CD4-positive, CD25-positive, alpha-beta regulatory T cell (primary cell): ENCODE measurements around the gene DNAH10. TPM values are rescaled to one million over a fixed set of nuclear protein-coding genes. Genes with fewer than 3 reads are reported as not detected.

Source experiments
- ATAC-seq, 2 donors: fragments of 150-1000 bp; cut with Tn5 transposase; one replicate each; pipeline ENCODE4 v1.10.0; 2021; ENCODE audit warnings: low read depth in 2 of 2, moderate number of reproducible peaks in 2 of 2, moderate library complexity in 1 of 2
- DNase-seq, 3 donors: peaks; one replicate each; pipeline versions ENCODE4 v3.0.0 to v3.0.0-alpha.2; 2012 to 2022; ENCODE audit warnings: mixed read lengths in 1 of 3
- H3K27ac ChIP-seq: one replicate; pipeline ENCODE4 v1.7.0; 2013; ENCODE audit warnings: mild to moderate bottlenecking, low read length; ENCODE audit not compliant: insufficient read depth, poor library complexity, severe bottlenecking
- H3K27me3 ChIP-seq: one replicate; pipeline ENCODE4 v1.7.0; 2013; ENCODE audit warnings: low read length; ENCODE audit not compliant: control insufficient read depth, insufficient read depth
- H3K36me3 ChIP-seq: one replicate; pipeline ENCODE4 v1.7.0; 2013; ENCODE audit warnings: mild to moderate bottlenecking, low read length, moderate library complexity; ENCODE audit not compliant: control insufficient read depth, insufficient read depth
- H3K4me1 ChIP-seq: 2 replicates; pipeline ENCODE4 v1.7.0; 2013; ENCODE audit warnings: mild to moderate bottlenecking, low read length; ENCODE audit not compliant: insufficient read depth, control insufficient read depth, poor library complexity, severe bottlenecking
- H3K4me3 ChIP-seq: one replicate; pipeline ENCODE4 v1.7.0; 2013; ENCODE audit warnings: low read depth, mild to moderate bottlenecking, low read length, moderate library complexity
- H3K9me3 ChIP-seq, 2 experiments: 1 replicate in 1 of 2; 2 replicates in 1 of 2; pipeline ENCODE4 v1.7.0; 2013; ENCODE audit warnings: low read length in 2 of 2, mild to moderate bottlenecking in 1 of 2, moderate library complexity in 1 of 2; ENCODE audit not compliant: control insufficient read depth in 2 of 2
- H3K27ac Mint-ChIP-seq, 3 donors: one replicate each; pipeline ENCODE4 v1.8.0; 2020 to 2022; ENCODE audit warnings: mild to moderate bottlenecking in 3 of 3, mixed read lengths in 3 of 3, moderate library complexity in 2 of 3
- H3K27me3 Mint-ChIP-seq: one replicate; pipeline ENCODE4 v1.8.0; 2022; ENCODE audit warnings: mild to moderate bottlenecking, mixed read lengths
- H3K36me3 Mint-ChIP-seq: one replicate; pipeline ENCODE4 v1.8.0; 2020; ENCODE audit warnings: mixed read lengths
- H3K4me1 Mint-ChIP-seq, 4 donors: one replicate each; pipeline ENCODE4 v1.8.0; 2020 to 2022; ENCODE audit warnings: mixed read lengths in 4 of 4, mild to moderate bottlenecking in 1 of 4
- H3K4me3 Mint-ChIP-seq, 4 donors: one replicate each; pipeline ENCODE4 v1.8.0; 2020 to 2022; ENCODE audit warnings: mild to moderate bottlenecking in 4 of 4, mixed read lengths in 4 of 4, moderate library complexity in 3 of 4
- H3K9me3 Mint-ChIP-seq, 7 donors: one replicate each; pipeline ENCODE4 v1.8.0; 2020 to 2022; ENCODE audit warnings: mixed read lengths in 7 of 7, mild to moderate bottlenecking in 3 of 7, moderate library complexity in 2 of 7
- polyA plus RNA-seq, 4 donors: library from polyadenylated mRNA; unstranded; fragments of 300-500 nt; fragmentation: Illumina TruSeq; gene quantifications; one replicate each; pipeline ENCODE4 v1.2.3, GENCODE V29; 2021
- total RNA-seq: library from RNA; stranded (reverse); gene quantifications from one replicate; pipeline ENCODE4 v1.2.3, GENCODE V29; 2022

The DNAH10 gene, protein sequence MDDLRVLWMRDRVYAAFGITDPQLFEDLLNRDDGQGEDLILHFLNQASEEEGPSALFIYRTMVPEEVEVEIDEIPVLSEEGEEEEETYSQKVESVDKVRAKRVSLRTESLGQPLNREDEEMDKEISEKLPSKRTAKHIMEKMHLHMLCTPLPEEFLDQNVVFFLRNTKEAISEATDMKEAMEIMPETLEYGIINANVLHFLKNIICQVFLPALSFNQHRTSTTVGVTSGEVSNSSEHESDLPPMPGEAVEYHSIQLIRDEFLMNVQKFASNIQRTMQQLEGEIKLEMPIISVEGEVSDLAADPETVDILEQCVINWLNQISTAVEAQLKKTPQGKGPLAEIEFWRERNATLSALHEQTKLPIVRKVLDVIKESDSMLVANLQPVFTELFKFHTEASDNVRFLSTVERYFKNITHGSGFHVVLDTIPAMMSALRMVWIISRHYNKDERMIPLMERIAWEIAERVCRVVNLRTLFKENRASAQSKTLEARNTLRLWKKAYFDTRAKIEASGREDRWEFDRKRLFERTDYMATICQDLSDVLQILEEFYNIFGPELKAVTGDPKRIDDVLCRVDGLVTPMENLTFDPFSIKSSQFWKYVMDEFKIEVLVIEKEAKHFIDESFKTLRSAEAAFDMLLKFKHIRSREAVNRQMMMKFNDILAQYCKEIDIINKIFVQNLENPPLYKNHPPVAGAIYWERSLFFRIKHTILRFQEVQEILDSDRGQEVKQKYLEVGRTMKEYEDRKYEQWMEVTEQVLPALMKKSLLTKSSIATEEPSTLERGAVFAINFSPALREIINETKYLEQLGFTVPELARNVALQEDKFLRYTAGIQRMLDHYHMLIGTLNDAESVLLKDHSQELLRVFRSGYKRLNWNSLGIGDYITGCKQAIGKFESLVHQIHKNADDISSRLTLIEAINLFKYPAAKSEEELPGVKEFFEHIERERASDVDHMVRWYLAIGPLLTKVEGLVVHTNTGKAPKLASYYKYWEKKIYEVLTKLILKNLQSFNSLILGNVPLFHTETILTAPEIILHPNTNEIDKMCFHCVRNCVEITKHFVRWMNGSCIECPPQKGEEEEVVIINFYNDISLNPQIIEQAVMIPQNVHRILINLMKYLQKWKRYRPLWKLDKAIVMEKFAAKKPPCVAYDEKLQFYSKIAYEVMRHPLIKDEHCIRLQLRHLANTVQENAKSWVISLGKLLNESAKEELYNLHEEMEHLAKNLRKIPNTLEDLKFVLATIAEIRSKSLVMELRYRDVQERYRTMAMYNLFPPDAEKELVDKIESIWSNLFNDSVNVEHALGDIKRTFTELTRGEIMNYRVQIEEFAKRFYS (N-terminal part only)
- 0.02 TPM for total RNA-seq
- under 1 TPM in 1 of 4 donors, not detected in 3; 0.07 TPM for polyA plus RNA-seq

DNA sequence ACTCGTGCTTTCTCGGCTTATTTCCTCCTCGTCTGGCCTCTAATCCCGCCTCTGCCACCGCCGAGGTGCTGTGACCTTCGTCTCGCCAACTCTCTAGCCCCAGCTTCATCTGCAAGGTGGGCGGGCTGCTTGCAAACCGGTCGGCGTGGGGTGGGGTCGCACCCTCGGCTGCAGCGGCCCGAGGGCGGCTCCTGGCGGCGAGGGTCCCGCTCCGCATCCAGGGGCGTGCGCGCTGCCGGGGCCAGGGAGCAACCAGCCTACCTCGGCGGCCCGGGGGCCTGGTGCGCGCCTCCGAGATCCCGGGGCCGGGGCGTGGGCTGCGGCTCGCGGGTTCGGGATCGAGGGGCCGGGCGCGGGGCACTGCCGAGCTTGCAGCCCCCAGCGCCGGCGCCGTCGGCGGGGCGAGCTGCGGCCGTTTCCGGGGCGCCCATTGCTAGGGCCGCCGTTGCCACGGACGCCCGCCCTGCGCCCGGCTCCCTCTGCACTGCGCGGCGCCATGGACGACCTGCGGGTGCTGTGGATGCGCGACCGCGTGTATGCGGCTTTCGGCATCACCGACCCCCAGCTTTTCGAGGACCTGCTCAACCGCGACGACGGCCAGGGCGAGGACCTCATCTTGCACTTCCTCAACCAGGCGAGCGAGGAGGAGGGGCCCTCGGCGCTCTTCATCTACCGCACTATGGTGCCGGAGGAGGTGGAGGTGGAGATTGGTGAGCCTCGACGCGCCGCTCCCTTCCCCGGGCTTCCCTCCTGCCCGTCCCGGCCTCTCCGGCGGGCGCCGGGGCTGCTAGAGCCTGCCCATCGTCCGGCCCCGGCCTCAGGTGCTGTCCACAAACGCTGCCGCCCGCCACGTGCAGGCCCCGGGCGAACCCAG lies at the start of gene DNAH10:
DNAH10 (plus strand) TSS at position 461 of the 874 bp plus-strand sequence; CDS start at position 497, 36 bp downstream.
- ATAC-seq, result peak; percentile 54 to 59
- H3K36me3 ChIP-seq, result peaks cover 19% of the 10 kb centered on the region
- H3K27ac ChIP-seq, result no peak within 1 kb of the TSS
- H3K4me1 ChIP-seq, result peaks cover 15% of the 10 kb centered on the region
- DNase-seq, result peak in 2 of 3 donors; percentile 10 to 37
- Mint-ChIP-seq H3K4me1 (peaks cover 0 to 9% (median 3%) of the 10 kb centered on the region in 4 donors), H3K4me3 (peak within 1 kb of the TSS; percentile 50 to 86 (median 78)), H3K27me3 (peaks cover 5% of the 10 kb centered on the region), H3K27ac (no peak within 1 kb of the TSS), H3K36me3 (peaks cover 19% of the 10 kb centered on the region), H3K9me3 (peaks cover 0 to 1% (median 0%) of the 10 kb centered on the region in 7 donors)
- H3K4me3 ChIP-seq, result no peak within 1 kb of the TSS
- H3K27me3 ChIP-seq, result no peaks in the 10 kb centered on the region
- H3K9me3 ChIP-seq, result no peaks in the 10 kb centered on the region

DNA sequence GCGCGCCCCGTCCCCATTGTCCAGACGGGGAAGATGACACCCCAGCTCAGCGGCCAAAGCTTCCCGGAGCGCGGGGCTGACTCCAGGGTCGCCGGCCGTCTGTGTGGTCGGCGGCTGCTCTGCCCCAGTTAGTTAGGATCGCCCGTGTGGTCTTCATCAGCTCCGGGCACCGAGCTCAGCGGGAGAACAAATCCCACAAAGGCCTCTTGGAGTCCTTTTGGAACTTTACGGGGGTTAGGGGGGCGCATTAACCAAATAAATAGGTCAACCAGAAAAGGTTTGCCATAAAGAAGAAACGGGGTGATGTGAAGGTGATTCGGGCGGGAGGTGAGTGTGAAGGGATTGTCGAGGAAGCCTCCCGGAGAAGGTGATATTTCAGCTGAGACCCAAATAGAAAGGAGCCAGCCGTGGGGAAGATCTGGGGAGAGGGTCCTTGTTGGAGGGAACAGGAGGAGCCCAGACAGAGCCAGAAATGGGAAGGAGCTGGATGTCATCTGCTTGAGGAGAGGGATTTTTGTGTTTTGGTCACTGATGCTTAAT lies 49.3 kb upstream of the DNAH10 start:
- H3K4me3 ChIP-seq, result peak overlapping the region; percentile 84
- peak overlapping the region; percentile 39 to 89 (median 85) for H3K27ac Mint-ChIP-seq
- H3K36me3 Mint-ChIP-seq, result no peaks in the 10 kb centered on the region
- H3K27ac ChIP-seq, result peak overlapping the region; percentile 61
- no peaks in the 10 kb centered on the region for H3K9me3 Mint-ChIP-seq
- H3K36me3 ChIP-seq, result no peaks in the 10 kb centered on the region
- ATAC-seq (no peak), DNase-seq (peak in 1 of 3 donors; percentile 5)
- peaks cover 28% of the 10 kb centered on the region for H3K4me1 ChIP-seq
- H3K27me3 Mint-ChIP-seq, result peaks cover 6% of the 10 kb centered on the region
- no peaks in the 10 kb centered on the region for H3K27me3 ChIP-seq
- peaks cover 18 to 44% (median 29%) of the 10 kb centered on the region in 4 donors for H3K4me1 Mint-ChIP-seq
- H3K9me3 ChIP-seq, result no peaks in the 10 kb centered on the region
- H3K4me3 Mint-ChIP-seq, result peak overlapping the region; percentile 85 to 92 (median 88)

DNA sequence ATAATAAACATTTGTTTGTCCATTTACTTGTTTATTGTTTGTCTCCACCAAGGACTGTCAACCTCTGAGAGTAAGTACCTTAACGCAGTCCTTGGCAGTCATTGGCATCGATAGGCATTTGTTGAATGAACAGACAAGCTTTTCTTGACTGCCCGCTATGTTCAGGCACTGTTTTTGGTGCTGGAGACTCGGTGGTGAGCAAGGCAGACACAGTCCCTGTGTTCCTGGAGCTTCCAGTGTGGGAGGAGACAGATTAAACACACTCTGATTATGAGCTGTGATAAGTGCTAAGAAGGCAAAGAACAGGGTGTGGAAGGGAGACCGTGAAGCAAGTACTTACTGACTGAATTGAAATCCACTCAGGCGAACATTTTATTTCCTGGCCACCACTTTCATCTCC lies 48.7 kb upstream of the DNAH10 start:
- Mint-ChIP-seq H3K27ac (peak overlapping the region in 2 of 3 donors; percentile 85 to 89), H3K4me1 (peaks cover 18 to 44% (median 29%) of the 10 kb centered on the region in 4 donors), H3K4me3 (peak overlapping the region; percentile 85 to 92 (median 88)), H3K9me3 (no peaks in the 10 kb centered on the region), H3K36me3 (no peaks in the 10 kb centered on the region), H3K27me3 (peaks cover 6% of the 10 kb centered on the region)
- DNase-seq (peak in 1 of 3 donors; percentile 41), ATAC-seq (no peak)
- no peaks in the 10 kb centered on the region for H3K36me3 ChIP-seq
- H3K4me1 ChIP-seq, result peaks cover 28% of the 10 kb centered on the region
- no peak overlapping the region for H3K27ac ChIP-seq
- peak overlapping the region; percentile 84 for H3K4me3 ChIP-seq
- H3K9me3 ChIP-seq, result no peaks in the 10 kb centered on the region
- no peaks in the 10 kb centered on the region for H3K27me3 ChIP-seq

DNA sequence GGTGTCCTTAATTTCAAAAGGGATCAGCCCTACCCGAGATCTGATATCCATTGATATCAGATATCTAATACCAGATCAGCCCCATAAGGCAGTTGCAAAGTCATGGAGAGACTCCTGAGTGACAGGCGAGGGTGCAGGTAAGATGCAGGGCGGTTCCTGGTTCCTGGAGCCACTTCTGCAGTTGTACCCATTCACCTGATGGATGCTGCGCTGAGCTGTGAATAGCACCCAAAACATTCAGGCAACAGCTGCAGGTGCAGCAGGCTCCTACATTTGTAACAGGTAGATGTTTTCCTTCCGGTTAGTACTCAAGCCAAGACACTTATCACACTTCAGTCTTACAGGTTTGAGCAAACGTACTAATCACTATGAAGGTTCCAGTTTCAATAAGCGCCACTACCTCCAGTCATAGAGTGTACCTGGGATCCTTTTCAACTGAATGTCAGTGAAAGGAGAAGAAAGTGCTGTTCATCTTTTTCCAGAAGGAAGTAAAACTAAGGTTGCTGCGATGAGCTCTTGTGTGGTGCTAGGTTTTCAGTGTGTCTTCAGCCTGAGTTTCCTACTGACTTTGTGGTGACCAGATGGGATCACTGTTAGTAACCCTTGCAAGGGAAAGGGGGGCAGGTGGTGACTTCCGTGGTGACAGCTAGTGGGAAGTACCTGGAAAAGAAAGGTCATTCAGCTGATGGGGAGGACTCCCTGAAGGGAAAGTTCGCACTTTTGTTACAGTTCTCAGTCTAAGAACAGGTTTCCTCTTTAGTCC lies 48.1 kb upstream of the DNAH10 start:
- Histone ChIP-seq H3K36me3 (peaks cover under 1% of the 10 kb centered on the region), H3K27ac (no peak overlapping the region), H3K27me3 (no peaks in the 10 kb centered on the region), H3K9me3 (no peaks in the 10 kb centered on the region), H3K4me3 (peak overlapping the region; percentile 84), H3K4me1 (peaks cover 28% of the 10 kb centered on the region)
- DNase-seq (peak in 2 of 3 donors; percentile 12 to 48), ATAC-seq (no peak)
- Mint-ChIP-seq H3K9me3 (no peaks in the 10 kb centered on the region), H3K27me3 (peaks cover 6% of the 10 kb centered on the region), H3K4me3 (peak overlapping the region; percentile 85 to 92 (median 88)), H3K4me1 (peaks cover 18 to 44% (median 29%) of the 10 kb centered on the region in 4 donors), H3K27ac (peak overlapping the region; percentile 78 to 85 (median 81)), H3K36me3 (no peaks in the 10 kb centered on the region)

DNA sequence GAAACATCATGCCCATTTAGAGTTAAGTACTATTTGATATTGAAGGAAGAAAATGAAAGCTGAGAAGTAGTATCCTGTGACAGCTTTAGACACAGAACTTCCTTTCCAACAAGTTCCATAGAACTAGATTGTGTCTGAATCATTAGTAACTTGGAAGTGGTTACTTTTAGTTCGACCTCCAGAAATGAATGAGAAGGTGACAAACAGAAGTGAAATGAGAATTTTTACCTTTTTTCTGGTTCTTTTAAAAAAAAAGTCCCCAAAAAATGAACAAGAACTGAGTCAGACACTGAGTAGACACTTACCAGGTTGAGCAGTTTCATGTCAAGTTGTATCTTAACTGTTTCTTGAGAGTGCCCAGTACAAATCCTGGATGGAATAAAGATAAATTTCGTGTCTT lies 46.9 kb upstream of the DNAH10 start:
- H3K27ac ChIP-seq, result no peak overlapping the region
- H3K9me3 Mint-ChIP-seq, result no peaks in the 10 kb centered on the region
- no peak overlapping the region for H3K27ac Mint-ChIP-seq
- peaks cover 12% of the 10 kb centered on the region for H3K36me3 ChIP-seq
- peaks cover 6% of the 10 kb centered on the region for H3K27me3 Mint-ChIP-seq
- DNase-seq, result peak in 1 of 3 donors; percentile 24
- ATAC-seq, result no peak
- no peaks in the 10 kb centered on the region for H3K9me3 ChIP-seq
- H3K36me3 Mint-ChIP-seq, result no peaks in the 10 kb centered on the region
- H3K4me1 ChIP-seq, result peaks cover 28% of the 10 kb centered on the region
- H3K4me3 Mint-ChIP-seq, result peak overlapping the region in 2 of 4 donors; percentile 53 to 92
- H3K27me3 ChIP-seq, result no peaks in the 10 kb centered on the region
- H3K4me3 ChIP-seq, result no peak overlapping the region
- peaks cover 18 to 44% (median 31%) of the 10 kb centered on the region in 4 donors for H3K4me1 Mint-ChIP-seq

DNA sequence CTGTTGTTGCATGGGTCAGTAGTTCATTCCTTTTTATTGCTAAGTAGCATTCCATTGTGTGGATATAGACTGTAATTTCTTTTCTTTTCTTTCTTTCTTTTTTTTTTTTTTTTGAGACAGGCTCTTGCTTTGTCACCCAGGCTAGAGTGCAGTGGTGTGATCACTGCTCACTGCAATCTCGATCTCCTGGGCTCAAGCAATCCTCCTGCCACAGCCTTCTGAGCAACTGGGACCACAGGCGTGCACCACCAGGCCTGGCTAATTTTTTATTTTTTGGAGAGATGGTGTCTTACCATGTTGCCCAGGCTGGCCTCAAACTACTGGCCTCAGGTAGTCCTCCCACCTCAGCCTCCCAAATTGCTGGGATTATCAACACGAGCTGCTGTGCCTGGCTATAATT lies 44.8 kb upstream of the DNAH10 start:
- Mint-ChIP-seq H3K27me3 (peaks cover 6% of the 10 kb centered on the region), H3K27ac (peak overlapping the region in 2 of 3 donors; percentile 56 to 77), H3K9me3 (no peaks in the 10 kb centered on the region), H3K4me1 (peaks cover 18 to 33% (median 29%) of the 10 kb centered on the region in 4 donors), H3K4me3 (peak overlapping the region in 1 of 4 donors; percentile 74), H3K36me3 (no peaks in the 10 kb centered on the region)
- H3K4me1 ChIP-seq, result peaks cover 23% of the 10 kb centered on the region
- H3K27me3 ChIP-seq, result no peaks in the 10 kb centered on the region
- peaks cover 27% of the 10 kb centered on the region for H3K36me3 ChIP-seq
- H3K27ac ChIP-seq, result no peak overlapping the region
- H3K4me3 ChIP-seq, result no peak overlapping the region
- H3K9me3 ChIP-seq, result no peaks in the 10 kb centered on the region
- ATAC-seq (no peak), DNase-seq (no peak)
